Articular chondrocyte of knee joint (primary cell): Measurements from ENCODE around the gene BTG2. TPM values are rescaled to one million over a fixed set of nuclear protein-coding genes. Genes with fewer than 3 reads are reported as not detected.

ENCODE experiments used
- small RNA-seq: library from RNA; depleted of rRNA; stranded (forward); fragments of <200 nt; gene quantifications from one replicate; pipeline ENCODE3, GENCODE V24; 2012
- total RNA-seq: library from RNA; depleted of rRNA; stranded (reverse); fragments of >200 nt; gene quantifications from 2 replicates; pipeline ENCODE4 v1.2.3, GENCODE V29; 2012

BTG2 gene, protein sequence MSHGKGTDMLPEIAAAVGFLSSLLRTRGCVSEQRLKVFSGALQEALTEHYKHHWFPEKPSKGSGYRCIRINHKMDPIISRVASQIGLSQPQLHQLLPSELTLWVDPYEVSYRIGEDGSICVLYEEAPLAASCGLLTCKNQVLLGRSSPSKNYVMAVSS
- 21.4 and 37.2 TPM in 2 replicates for total RNA-seq

DNA sequence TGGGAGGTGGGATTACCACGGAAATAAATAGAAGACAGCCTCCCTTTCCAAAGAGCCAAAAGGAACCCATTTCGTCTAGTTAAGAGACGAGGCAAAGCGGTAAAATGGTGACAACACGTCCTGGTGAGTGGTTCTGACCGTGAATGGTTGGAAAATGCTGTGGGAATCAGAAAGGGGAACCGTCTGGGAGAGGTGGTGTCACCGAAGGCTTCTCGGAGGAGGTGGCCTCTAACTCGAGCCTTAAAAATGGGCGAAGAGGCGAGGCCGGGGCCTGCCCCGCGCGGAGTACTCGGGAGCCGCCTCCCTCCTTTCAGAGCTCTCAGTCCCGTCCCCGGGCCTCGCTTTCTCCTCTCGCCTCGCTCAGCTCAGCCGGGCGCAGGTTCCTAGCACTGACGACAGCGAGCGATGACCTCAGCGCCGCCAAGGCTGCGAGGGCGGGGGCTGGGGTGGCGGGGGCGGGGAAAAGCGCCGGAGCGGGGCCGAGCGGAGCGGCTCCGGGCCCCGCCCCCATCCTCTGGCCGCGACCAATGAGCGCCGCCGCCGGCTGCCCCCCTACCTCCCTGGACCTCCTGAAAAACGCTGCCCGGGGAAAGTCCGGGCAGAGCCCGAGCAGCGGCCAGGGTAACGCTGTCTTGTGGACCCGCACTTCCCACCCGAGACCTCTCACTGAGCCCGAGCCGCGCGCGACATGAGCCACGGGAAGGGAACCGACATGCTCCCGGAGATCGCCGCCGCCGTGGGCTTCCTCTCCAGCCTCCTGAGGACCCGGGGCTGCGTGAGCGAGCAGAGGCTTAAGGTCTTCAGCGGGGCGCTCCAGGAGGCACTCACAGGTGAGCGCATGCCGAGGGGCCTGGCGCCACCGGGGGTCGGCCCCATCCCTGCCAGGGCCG, at the start of gene BTG2:
BTG2 (plus strand) TSS at position 601 of the 890 bp plus-strand sequence; CDS start at position 689, 88 bp downstream.

DNA sequence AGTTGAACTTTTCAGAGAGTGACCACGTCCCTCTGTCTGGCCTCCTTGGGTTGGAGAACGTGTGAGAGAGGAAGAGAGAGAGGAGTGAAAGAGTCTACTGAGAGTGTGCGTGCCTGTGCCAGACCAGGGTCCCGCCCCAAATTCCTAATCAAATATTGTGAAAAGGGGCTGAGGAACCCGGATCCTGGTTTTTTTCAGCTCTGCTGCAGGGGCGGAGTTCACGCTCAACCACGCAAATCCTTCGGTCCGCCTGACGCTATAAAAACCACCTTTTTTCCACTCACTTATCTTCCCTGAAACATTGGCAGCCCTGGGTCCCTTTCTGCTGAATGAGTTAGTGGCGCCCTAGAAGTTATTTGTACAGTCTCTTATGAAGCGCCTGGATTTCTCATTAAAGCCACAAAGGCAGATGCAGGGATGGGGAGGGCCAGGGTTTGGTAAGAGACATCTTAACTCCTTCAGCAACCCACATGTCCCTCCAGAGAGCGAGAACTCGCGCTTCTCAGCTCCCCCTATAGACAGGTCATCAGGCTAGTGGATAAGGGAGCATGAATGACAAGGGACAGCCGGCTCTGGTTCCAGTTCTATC, 45.8 kb downstream of the BTG2 start, which contains the start of gene FMOD:
FMOD (minus strand) TSS at position 86 of the 589 bp plus-strand sequence. CDS start 2,852 bp downstream, outside the sequence.

Small RNA genes lying within 50 kb of the gene (small RNA-seq; reads per million reads assigned to genes)
- not detected for gene AL359837.1
- 0.11 reads per million for gene RNU6-487P

Other genes starting within 250 kb of the BTG2 start
- gene MYOG, start 219.5 kb upstream of the BTG2 start, total RNA-seq: not detected in 2 replicates
- gene ADORA1, start 177.8 kb upstream of the BTG2 start, total RNA-seq: 15.8 and 20.2 TPM in 2 replicates
- gene MYBPH, start 129.7 kb upstream of the BTG2 start, total RNA-seq: 0.52 and 0.54 TPM in 2 replicates
- 5,061 and 6,408 TPM in 2 replicates for gene CHI3L1, start 118.8 kb upstream of the BTG2 start, total RNA-seq
- under 0.01 TPM in 2 replicates for gene CHIT1, start 75.8 kb upstream of the BTG2 start, total RNA-seq
- 29.5 and 51.9 TPM in 2 replicates for gene FMOD, start 45.6 kb downstream of the BTG2 start, total RNA-seq
- 19.5 and 28.2 TPM in 2 replicates for gene PRELP, start 170.3 kb downstream of the BTG2 start, total RNA-seq
- gene OPTC, start 188.6 kb downstream of the BTG2 start, total RNA-seq: not detected in 2 replicates